NCI-H345 (cell line): ENCODE results near the gene MUC5AC.
"Not testable (repeated sequence)": the region's sequence is repeated elsewhere in the genome, so short reads cannot be mapped to it uniquely, and the experiment has no call there.

ENCODE experiments used
- DNase-seq: peaks from one replicate; lab custom pipeline; 2025; lab: John Stamatoyannopoulos, UW

Gene MUC5AC

DNA sequence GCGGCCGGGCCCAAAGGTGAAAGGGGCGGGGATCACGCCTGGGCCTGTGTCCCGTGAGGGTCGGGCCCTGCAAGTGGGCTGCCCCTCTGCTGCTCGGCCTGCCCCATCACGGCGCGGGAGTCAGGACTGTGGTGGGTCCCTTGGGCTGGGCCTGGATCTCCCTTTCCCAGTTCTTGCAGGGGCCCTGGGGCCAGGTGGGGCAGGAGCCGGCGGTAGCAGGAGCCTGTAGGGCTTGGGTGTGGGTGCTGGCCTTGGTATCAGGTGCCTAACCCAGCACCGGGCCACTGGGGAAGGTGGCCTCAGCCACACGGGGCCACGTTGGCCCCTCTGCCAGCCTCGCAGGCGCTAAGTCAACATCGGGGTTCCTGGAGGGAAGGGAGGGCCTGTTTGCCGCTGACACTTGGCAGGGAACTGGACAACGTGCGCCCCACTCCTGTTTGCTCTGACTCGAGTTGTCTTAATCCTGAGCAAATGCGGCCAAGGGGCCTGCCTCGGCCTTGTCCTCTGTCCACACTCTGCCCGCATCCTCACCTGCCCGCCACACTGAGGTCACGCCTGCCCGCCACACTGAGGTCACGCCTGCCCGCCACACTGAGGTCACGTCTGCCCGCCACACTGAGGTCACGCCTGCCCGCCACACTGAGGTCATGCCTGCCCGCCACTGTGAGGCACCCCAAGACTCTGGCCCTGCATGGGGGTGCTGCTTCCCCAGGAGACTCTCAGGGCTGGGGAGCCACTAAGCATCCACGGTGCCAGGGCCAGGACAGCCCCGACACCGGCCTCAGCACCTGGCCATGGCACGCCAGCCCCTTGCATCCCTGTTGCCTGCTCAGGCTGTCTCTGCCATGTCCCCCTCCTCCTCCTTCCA is 50.9 kb downstream of the MUC5AC start:
- DNase-seq, result no peak

DNA sequence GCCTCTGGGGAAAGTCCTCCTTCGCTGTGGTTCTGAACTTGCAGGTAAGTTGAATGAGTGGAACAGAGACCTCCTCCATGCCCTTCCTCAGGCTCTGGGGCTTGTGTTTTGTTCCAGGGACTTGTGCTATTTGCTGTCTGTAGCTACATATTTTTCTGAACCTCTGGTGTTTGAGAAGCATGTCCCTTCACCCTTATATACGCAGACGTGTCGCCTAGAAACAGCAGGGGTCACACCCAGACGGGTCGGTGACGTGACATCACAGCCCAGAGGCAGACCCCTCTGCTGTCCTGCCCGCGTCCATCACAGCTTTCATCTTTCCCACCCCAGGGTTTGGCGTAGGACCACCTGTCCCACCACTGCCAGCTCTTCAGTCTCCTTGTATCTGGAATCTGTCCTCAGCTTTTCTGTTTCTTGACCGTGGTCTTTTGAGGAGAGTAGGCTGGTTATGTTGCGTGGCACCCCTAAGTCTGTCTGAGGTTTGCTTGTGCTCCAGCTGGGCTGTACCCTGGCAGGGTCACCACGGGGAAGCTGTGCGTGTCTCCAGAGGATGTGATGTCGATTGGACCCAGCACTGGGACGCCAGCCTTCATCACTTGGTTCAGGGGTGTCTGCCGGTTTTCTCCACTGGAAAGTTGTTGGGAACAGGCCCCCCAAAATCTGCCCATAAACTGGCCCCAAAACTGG is 51.8 kb downstream of the MUC5AC start:
- no peak for DNase-seq

DNA sequence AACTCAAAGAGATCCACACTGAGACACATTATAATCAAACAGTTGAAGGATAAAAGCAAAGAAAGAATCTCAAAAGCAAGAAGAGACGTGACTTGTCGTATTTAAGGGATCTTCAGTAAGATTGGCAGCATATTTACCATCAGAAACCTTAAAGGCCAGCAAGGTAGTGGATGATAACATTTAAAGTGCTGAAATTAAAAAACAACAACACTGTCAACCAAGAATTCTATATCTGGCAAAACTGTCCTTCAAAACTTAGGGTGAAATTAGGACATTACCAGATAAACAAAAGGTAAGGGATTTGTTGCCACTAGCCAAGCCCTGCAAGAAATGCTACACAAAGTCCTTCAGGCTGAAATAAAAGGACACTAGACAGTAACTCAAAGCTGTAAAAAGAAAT is 54.1 kb downstream of the MUC5AC start:
- DNase-seq, result no peak

DNA sequence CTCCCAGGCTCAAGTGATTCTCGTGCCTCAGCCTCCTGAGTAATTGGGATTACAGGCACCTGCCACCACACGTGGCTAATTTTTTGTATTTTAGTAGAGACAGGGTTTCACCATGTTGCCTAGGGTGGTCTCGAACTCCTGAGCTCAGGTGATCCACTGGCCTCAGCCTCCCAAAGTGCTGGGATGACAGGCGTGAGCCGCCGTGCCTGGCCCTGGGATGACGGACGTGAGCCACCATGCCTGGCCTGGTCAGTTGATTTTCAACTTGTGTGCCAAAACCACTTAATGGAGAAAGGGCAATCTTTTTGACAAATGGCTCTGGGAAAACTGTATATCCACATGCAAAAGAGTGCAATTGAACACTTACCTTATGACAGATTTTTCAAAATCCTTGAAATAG is 58.1 kb downstream of the MUC5AC start:
- not testable (repeated sequence) for DNase-seq

DNA sequence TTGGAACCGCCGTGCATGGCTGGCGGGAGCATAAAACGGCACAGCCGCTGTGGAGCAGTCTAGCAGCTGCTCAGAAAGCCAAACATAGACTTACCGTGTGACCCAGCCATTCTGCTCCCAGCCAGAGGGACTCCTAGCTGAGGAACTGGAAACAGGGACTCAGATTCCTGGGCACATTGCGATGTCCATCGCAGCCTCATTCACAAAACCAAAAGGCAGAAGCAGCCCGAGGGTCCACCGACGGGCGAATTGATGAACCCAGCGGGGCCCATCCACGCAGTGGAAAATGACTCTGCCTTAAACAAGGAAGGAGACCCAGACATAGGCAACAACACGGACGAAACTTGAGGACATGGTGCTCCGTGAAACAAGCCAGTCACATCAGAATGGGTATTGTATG is 59.4 kb downstream of the MUC5AC start:
- no peak for DNase-seq

DNA sequence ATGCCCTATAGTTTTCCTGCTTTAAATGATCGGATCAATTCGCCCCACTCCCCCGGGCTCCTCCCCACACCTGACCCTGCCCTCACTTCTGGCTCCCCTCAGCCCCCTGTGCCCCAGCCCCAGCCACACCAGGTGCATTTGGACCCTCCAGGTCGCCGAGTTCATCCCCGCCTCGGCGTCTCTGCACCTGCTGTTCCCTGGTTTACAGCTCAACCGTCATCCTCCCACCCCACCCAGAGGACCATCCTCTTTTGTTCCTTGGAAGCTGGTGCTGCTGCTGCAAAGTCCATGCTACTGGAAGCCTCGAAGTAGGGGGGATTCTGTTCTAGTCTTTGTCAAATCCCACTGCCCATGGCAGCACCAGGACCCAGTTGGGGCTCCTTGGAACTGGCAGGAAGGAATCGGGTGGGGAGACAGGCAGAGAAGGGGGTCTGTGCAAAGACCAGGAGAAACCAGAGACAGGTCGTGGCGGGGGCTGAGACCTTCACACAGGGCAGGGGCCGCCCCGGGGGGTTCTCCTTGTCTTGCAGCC is 60.6 kb downstream of the MUC5AC start:
- DNase-seq, result no peak

DNA sequence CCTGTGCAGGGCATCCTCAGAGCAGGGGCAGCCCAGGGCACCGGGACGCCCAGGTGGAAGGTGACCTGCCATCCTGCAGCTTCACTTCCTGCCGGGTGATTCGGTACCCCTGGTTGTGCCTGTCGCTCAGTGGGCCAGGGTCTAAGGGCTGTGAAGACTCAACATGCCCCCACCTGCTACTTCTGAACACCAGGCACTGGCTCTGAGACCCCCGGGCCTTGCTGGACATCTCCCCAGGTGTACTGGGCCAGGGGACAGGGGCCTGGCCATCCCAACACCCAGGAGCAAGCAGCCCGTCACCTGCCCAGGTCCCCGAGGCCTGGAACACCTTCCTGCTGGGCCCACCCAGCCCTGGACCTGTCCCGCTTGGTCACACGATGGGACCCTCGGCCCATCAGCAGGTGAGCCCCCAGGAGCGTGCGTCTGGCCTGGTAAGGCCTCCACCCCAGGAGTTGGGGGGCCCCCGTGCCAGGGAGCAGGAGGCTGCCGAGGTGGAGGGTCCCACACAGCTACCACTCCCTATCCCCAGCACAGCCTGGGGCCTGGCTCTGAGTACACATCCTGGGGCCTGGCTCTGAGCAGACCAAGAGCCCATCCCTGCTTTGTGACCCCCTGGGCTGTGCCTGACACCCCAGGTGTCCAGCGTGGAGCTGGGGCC is 61.2 kb downstream of the MUC5AC start:
- no peak for DNase-seq

DNA sequence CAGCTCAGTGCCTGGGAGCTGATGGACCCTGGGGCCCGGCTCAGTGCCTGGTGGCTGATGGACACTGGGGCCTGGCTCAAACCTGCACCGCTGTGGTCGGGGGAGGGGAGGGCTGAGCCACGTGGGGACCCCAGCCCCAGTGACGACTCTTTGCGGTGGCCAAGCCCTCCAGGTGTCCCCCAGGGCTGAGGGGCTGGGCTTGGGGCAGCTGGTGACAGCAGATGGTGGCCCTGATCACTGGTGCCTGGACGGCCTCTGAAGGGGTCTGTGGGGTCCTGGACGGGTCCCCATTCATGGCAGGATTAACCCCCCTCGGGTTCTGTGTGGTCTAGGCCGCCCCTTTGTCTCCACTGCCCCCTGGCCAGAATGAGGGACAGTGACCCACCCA is 61.7 kb downstream of the MUC5AC start:
- no peak for DNase-seq

DNA sequence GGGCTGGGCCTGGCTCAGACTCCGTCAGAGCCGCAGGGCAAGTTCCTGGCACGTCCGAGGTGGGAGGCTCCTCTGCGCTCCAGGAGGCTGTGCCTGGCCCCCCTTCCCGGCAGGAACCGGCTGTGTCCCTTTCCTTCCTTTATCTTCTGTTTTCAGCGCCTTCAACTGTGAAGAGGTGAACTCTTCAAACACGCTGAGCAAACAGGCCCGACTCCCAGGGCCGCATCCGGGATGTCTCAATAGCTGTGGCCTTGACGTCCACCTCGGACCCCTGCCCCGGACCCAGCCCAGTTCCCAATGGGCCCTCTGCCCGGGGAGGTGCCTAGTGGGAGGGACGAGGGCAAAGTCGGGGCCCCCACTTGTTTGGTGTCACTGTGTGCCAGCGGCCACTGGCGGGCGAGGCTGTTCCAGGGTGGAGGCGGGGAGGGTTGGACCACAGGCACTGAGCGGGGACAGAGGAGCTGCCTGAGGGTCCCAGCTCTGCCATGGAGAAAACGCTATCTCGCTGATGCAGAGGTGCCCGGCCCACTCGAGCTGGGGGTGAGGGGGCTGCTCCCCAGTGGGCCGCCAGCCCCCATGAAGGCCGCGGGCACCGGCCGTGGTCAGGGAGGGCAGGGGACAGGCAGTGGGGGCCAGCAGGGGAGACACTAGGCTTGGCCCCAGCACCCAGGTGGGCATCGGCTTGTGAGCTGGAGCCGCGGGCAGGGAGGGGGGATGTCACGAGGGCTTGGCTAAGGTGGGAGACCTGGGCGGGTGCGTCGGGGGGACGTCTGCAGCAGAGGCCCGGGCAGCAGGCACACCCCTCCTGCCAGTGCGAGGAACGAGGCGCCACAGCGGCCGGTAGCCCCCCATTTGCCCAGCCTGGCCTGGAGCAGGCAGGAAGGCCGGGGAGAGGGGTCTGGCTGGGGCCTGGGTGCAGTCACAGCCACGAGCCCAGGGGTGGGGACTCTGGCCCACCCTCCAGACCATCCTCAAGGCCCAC is 62.4 kb downstream of the MUC5AC start:
- DNase-seq, result no peak

DNA sequence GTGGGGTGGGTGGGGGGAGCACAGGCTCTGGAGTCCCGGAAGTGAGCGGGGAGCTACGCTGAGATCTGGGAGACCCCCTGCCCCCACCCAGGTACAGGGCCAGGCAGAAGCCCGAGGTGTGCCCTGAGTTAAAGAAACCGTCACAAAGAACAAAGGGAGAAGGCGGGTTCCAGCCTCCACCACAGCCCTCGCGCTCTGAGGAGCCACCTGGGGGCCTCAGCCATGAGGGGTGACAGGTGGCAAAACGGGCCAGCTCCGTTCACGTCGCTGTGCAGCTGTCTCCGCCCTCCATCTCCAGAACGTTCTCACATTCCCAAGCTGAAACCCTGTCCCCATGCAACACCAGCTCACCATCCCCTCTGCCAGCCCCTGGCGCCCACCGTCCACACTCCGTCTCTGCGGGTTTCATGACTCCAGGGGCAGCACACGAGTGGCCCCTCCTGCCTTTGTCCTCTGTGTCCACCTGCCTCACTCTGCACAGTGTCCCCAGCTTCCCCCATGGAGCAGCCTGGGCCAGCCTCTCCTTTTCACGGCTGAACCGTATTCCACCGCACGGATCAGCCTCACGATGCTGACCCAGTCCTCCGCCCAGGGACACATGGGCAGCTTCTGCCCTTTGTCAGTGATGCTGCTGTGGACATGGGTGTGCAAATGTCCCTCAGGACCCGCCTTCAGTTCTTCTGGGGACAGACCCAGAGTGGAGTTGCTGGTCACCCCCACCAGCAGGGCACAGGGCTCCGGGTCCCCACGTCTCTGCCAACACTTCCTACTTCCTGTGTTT is 63.4 kb downstream of the MUC5AC start:
- no peak for DNase-seq

DNA sequence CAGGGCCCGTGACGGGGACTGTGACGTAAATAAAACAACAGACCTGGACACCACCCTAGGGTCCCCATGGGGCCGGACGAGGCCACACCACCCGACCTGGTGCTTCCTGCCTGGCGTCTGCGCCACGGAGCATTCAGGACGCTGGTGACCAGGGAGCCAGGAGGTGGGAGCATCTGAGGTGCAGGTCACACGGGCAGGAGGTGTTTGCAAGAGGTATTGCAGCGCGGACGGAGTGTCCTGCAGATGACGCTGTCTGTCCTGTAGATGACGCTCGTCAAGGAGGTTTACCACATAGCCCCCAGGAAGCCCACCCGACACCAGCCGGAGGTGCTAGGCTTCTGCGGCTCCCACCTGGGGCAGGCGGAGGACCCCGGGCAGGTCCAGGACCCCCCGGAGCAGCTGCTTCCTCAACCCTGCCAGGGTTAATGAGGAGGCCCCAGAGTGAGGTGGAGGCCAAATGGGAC is 64.1 kb downstream of the MUC5AC start:
- no peak for DNase-seq

DNA sequence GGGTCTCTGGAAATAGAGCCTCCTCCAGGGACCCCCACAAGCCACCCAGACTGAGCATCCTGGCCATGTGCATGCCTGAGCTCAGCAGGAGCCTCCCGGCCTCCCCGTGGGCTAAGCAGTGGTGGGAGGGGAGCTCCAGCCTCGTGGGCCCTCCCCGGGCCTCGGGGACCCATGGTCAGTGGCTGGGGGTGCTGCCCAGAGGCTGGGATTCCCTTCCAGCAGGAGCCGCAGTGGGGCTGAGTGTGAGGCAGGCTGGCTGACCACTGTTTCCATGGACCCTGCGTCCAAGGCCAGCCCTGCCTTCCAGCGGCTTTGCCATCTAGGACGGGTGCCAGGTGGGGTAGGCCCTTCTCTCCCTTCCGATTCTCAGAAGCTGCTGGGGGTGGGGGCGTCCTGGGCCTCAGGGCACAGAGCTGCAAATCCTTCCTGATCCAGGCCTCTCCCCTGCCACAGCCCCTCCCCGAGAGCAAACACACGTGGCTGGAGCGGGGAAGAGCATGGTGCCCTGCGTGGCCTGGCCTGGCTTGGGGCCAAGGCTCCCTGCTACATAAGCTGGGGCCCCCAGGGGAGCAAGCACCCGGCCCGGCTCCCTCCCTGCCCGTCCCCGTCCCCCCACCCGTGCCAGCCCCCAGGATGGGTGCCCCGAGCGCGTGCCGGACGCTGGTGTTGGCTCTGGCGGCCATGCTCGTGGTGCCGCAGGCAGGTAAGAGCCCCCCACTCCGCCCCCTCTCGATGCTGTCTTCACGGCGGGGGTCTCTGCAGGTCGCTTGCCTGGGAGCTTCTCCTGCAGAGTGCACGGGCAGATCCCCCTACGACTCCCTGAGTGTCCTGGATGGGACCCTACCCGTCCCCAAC is 65.0 kb downstream of the MUC5AC start, which contains the start of gene MUC5B:
Gene MUC5B (plus strand): TSS at position 576 of the 855 bp plus-strand sequence. CDS start 58 bp downstream, at position 634.
- DNase-seq, result peak; percentile 18

DNA sequence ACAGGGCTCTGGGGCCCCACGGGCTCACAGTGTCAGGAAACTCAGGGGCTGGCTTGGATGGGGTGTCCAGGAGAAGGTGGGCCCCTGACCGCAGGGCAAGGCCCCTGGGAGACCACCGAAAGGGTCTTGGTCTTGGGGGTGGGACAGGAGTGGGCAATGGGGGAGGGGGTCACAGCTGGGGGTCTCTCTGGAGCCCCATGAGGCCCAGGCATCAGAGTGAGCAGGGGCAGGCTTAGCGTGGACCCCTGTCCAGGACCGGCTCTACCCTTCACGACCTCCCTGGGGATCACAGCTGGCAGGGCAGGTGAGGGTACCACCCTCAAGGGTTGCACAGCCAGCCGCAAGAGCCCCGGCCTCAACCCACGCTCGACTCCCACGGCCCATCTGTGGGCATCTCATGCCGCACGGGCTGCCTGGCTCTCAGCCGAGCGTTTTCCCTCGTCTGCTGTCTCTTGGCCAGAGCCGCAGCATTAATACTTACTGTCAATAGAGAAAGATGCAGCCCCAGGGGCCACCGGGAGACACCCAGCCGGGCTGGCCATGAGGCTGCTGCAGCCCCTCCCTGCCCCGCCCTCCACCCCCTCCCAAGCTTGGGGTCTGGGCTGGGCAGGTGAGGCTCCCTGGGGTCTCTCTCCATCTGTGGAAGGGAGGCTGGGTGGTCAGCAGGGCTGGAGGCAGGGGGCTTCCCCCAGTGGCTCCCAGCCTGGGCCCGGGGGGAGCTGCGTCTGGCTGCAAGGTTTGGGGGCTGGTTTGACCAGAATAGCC is 65.8 kb downstream of the MUC5AC start:
- DNase-seq, result no peak

DNA sequence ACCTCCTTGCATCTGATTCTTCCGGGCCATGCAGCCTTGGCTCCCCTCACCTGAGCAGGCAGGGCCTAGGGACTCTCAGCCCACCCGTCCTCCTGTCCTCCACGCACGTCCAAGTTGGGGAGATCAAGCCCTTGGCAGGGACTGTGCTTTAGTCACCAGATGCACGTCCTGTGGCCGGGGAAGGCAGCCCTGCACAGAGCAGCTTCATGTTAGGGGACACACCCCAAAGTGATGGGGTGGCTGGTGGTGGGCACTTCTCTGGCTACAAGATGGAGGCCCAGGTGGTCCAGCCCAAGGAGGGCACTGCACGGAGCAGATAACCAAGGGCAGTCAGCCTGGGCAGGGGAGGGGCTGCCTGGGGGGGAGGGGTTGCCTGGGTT is 66.3 kb downstream of the MUC5AC start:
- DNase-seq, result no peak

DNA sequence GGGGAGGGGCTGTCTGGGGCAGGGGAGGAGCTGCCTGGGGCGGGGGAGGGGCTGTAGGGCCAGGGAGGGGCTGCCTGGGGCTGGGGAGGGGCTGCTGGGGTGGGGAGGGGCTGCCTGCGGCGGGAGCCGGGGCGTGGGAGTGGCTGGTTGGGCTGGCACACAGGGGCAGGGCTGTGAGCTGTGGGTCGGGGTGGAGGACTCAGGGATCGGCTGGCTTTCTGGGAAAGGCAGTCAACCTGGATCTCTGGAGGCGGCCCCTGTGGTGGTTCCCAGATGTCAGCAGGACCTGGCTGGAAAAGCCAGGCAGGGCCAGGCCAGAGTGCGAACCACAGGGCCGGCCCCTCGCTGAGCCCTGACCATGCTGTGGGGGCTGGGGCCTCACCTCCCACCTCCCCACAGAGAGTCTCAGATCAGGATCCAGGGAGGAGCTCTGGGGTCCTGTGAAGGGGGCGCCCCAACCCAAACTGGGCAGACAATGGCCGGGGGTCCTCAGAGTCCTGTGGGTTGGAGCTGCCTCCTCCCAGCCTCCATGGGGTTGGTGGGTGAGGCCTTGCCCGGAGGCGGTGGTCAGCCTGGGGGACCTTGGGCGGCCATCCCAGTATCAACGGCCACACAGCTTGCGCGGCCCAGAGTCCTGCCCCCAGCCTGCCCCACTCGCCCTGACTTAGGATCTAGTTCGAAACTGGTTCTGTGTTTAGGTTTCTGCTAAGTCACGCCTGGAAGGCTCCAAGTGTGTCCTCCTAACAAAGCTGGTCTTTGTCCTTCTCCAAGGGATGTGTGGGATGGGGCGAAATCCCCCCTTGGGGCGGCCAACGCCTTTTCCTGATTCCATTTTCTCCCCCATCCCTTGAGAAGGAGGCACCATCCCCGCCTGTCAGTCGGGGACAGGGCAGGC is 67.0 kb downstream of the MUC5AC start:
- no peak for DNase-seq

DNA sequence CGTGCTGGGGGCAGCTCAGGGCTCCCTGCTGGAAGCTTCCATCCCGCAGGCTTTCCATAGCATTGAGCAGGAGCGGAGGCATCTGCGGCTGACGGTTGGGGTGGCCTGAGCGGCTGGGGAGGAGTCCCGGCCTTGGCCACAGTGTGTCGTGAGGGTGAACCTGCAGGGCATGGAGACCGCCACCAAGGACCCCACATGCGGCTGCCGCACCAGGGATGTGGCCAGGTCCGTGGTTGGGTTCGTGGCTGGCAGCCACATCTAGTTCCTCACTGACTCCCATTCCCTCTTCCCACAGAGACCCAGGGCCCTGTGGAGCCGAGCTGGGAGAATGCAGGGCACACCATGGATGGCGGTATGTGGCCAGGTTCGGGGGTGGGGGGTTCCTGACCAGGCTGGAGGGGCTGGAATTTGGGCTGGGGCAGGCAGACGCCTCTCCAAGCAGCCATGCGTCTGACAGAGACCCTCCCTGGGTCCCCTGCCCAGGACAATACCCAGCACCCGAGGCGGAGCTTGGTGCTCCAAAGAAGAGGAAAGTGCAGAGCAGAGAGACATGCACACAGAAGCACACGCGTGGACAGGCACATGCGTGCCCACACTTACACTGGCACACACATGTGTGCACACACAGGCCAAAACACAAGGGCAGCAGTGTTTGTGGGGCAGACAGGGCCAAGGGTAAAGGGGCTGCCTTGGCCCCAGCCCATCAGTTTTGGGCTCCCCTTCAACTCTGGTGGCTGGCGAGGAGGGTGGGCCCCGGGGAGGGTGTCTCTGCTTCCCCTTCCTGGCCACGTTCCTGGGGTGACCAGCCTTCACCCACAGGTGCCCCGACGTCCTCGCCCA is 67.9 kb downstream of the MUC5AC start:
- no peak for DNase-seq
